HL-60 (cell line): Measurements from ENCODE around the gene TBX15.

Source experiments
- CTCF ChIP-seq: IDR thresholded peaks from one replicate; pipeline ENCODE4 v1.5.1; 2011; ENCODE audit warnings: low read length, control low read depth, inconsistent platforms; ENCODE audit not compliant: insufficient read depth
- GABPA ChIP-seq: IDR thresholded peaks from 2 replicates; pipeline ENCODE4 v1.6.1; 2012; ENCODE audit warnings: low read depth
- POLR2AphosphoS5 ChIP-seq: IDR thresholded peaks from 2 replicates; pipeline ENCODE4 v1.6.1; 2012; ENCODE audit warnings: low read depth
- REST ChIP-seq: IDR thresholded peaks from 2 replicates; pipeline ENCODE4 v1.6.1; 2012; ENCODE audit warnings: low read depth; ENCODE audit not compliant: insufficient replicate concordance
- SPI1 ChIP-seq: IDR thresholded peaks from 2 replicates; pipeline ENCODE4 v1.6.1; 2012; ENCODE audit warnings: low read depth, mild to moderate bottlenecking, borderline replicate concordance

GRCh38 chr1:118905671-118906070 lies 82.5 kb downstream of the TBX15 start:
- TF ChIP-seq CTCF, result no peak
- TF ChIP-seq POLR2AphosphoS5, result no peak
- TF ChIP-seq REST, result no peak
- no peak for TF ChIP-seq SPI1
- no peak for TF ChIP-seq GABPA
